ENCODE results near the gene UTRN.

Gene UTRN

GRCh38 chr6:144283646-144284477 lies 1.3 kb upstream of the UTRN start:
- no peak for DNase-seq (ENCODE audit: low spot score)

GRCh38 chr6:144284478-144284782 lies 705 bp upstream of the UTRN start:
- DNase-seq (ENCODE audit: low spot score), result no peak

- DNase-seq (ENCODE audit: low spot score), result no peak
Measured at GRCh38 chr6:144285548-144285797, 338 bp downstream of the UTRN start.

GRCh38 chr6:144285798-144286502 lies 815 bp downstream of the UTRN start:
- DNase-seq (ENCODE audit: low spot score), result peak; percentile 52

- DNase-seq (ENCODE audit: low spot score), result peak; percentile 78
Measured at GRCh38 chr6:144286503-144287393, 1.6 kb downstream of the UTRN start.

- no peak for DNase-seq (ENCODE audit: low spot score)
Measured at GRCh38 chr6:144289006-144289405, 3.9 kb downstream of the UTRN start.

GRCh38 chr6:144292372-144292771 lies 7.2 kb downstream of the UTRN start:
- DNase-seq (ENCODE audit: low spot score), result no peak

- no peak for DNase-seq (ENCODE audit: low spot score)
Measured at GRCh38 chr6:144294016-144294415, 8.9 kb downstream of the UTRN start.

- no peak for DNase-seq (ENCODE audit: low spot score)
Measured at GRCh38 chr6:144295211-144295610, 10.1 kb downstream of the UTRN start.

- DNase-seq (ENCODE audit: low spot score), result no peak
Measured at GRCh38 chr6:144295981-144296767, 11.0 kb downstream of the UTRN start.

- DNase-seq (ENCODE audit: low spot score), result no peak
Measured at GRCh38 chr6:144296973-144297372, 11.8 kb downstream of the UTRN start.

GRCh38 chr6:144297511-144298100 lies 12.5 kb downstream of the UTRN start:
- no peak for DNase-seq (ENCODE audit: low spot score)

- DNase-seq (ENCODE audit: low spot score), result no peak
Measured at GRCh38 chr6:144298194-144298593, 13.1 kb downstream of the UTRN start.

- no peak for DNase-seq (ENCODE audit: low spot score)
Measured at GRCh38 chr6:144298916-144299315, 13.8 kb downstream of the UTRN start.

- DNase-seq (ENCODE audit: low spot score), result no peak
Measured at GRCh38 chr6:144302701-144303372, 17.7 kb downstream of the UTRN start.

GRCh38 chr6:144304223-144304848 lies 19.2 kb downstream of the UTRN start:
- no peak for DNase-seq (ENCODE audit: low spot score)

GRCh38 chr6:144305567-144305966 lies 20.4 kb downstream of the UTRN start:
- no peak for DNase-seq (ENCODE audit: low spot score)

GRCh38 chr6:144305985-144306384 lies 20.9 kb downstream of the UTRN start:
- no peak for DNase-seq (ENCODE audit: low spot score)

- no peak for DNase-seq (ENCODE audit: low spot score)
Measured at GRCh38 chr6:144307880-144308279, 22.7 kb downstream of the UTRN start.

GRCh38 chr6:144310765-144311164 lies 25.6 kb downstream of the UTRN start:
- DNase-seq (ENCODE audit: low spot score), result no peak

- no peak for DNase-seq (ENCODE audit: low spot score)
Measured at GRCh38 chr6:144311361-144311760, 26.2 kb downstream of the UTRN start.
